NCI-H1092 treated with DMSO at 0.1 percent for 48 hours (cell line): ENCODE data around the gene SLC25A42.
"Not testable (repeated sequence)": the region's sequence is repeated elsewhere in the genome, so short reads cannot be mapped to it uniquely, and the experiment has no call there.

ENCODE experiments used
- DNase-seq: peaks from one replicate; lab custom pipeline; 2025; lab: John Stamatoyannopoulos, UW

The SLC25A42 gene

DNA sequence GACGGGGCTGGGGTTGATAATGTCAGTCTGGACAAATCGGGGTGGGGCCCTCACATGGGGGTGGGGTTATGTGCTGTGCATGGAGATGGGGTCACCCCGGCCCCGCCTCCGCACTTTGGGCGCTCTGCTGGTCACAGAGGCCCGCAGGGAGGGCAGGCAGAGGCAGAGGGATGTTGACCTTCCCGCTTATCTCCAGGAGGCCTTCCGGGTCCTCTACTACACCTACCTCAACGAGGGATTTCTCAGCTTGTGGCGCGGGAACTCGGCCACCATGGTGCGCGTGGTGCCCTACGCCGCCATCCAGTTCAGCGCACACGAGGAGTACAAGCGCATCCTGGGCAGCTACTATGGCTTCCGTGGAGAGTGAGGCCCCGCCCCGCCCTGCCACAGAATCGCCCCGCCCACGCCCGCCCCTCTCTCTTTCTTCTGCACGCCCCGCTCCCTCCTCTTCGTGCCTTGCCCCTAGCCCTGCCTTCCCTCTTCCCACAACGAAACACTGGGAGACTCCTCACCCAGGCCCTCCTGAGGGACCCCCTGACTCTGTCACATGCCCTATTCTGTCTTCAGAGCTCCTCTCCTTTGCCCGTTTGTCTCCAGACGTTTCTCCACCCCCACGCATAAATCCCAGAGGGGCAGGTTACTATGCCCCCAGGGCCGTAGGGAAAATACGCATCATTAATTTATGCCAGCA, 41.7 kb downstream of the SLC25A42 start:
- no peak for DNase-seq

DNA sequence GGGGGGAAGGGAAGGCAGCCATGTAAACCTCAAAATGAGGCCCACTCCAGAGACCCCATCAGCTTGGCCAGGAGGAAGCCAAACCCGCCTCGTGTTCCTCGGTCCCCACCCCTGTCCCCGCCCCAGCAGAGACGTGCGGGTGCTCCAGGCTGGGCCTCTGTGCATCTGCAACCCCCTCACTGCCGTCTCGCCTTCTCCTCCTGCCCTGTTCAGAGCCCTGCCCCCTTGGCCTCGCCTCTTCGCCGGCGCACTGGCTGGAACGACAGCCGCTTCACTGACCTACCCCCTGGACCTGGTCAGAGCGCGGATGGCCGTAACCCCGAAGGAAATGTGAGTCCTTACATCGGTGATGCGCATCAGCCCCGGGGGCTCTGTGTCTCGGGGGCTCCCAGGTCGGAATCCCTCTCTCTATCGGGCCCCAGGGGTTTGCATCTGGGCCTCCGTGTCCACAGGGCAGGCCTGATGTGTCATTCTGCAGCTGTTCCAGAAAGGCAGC, 42.3 kb downstream of the SLC25A42 start:
- DNase-seq = no peak

DNA sequence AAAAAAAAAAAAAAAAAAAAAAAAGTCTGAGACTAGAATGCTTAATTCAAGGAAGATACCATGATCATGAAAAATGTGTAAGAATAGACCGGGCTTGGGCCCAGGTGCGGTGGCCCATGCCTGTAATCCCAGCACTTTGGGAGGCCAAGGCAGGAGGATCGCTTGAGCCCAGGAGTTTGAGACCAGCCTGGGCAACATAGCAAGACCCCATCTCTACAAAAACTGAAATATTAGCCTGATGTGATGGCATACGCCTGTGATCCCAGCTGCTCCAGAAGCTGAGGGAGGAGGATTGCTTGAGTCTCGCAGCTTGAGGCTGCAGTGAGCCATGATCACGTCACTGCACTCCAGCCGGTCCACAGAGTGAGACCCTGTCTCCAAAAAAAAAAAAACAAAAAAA, 43.1 kb downstream of the SLC25A42 start:
- DNase-seq = not testable (repeated sequence)

DNA sequence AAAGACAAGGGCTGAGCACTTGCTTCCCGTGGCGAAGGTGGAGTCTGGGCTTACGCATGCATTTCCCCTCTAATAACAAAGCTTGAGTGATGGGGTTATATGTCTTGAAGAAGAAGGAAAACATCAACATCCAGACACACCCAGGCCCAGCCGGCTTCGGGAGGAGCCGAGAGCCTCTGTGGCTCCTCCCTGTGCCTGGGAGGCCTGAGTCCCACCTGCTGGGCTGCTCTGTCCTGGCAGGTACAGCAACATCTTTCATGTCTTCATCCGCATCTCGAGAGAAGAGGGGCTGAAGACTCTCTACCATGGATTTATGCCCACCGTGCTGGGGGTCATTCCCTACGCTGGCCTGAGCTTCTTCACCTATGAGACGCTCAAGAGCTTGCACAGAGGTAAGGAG, 43.9 kb downstream of the SLC25A42 start:
- no peak for DNase-seq

DNA sequence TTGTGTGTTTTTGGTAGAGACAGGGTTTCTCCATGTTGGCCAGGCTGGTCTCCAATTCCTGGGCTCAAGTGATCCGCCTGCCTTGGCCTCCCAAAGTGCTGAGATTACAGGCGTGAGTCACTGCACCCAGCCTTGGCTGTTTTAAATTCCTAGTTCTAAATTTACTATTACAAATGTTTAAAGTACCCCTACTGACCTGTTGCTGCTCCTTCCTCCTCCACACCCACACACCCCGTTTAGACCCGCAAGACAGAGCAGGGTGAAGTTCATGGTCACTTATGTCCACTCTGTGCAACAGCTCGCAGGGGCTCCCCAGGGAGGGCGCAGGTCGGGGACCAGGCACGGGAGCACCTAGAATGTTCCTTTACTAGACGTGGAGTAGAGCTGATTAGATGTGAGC, 45.8 kb downstream of the SLC25A42 start:
- no peak for DNase-seq

DNA sequence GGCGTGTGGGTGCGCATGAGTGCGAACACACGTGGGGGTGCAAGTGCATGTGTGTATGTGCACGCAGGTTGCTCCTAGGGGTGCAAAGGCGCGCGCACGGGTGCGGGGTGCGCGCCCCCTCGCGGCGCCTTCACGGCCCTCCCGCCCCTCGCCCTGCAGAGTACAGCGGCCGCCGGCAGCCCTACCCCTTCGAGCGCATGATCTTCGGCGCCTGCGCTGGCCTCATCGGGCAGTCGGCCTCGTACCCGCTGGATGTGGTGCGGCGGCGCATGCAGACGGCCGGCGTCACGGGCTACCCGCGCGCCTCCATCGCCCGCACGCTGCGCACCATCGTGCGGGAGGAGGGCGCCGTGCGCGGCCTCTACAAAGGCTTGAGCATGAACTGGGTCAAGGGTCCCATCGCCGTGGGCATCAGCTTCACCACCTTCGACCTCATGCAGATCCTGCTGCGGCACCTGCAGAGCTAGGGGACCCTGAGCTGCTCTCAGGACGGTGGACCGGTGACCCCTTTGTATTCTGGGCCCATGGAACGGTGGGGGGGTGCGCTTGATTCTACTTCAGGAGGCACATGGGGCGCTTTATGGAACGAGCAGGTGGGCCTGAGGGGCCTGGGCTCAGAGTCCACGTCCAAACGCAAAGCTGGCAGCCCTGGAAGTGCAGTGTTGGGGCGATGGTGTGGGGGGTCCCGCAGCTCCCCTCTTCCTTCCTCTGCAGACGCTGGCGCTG, 46.8 kb downstream of the SLC25A42 start:
- DNase-seq = no peak

DNA sequence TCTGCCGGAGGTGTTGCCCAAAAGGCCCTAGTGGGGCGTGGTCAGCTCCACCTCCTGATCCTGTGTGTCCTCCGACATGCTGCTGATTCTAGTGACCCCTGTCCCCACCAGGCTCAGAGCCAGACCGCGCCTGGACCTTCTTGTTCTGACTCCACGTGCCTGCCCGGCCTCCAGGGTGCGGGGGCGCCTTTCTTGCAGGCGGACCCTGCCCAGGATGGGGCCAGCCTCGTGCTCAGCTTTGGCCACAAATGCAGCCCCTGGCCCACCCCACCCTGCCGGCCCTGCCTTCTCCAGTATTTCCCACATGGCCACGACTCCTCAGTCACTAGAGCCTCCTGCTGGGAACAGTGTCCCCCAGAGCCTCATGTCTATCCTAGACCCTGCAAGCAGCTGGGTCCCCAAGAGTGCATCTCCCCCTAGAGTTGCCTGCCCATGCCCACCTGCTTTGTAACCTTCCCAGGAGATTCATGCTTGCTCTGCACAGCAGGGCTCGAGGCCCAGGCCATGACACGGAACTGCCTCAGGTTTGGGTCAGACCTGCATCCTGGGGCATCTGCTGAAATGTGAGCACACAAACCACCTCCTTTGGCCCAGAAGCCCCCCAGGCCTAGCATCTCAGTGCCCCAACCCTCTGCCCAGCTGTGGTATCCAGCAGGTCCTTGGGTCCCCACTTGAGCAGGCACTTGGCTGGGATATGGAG, 47.5 kb downstream of the SLC25A42 start:
- DNase-seq = no peak

DNA sequence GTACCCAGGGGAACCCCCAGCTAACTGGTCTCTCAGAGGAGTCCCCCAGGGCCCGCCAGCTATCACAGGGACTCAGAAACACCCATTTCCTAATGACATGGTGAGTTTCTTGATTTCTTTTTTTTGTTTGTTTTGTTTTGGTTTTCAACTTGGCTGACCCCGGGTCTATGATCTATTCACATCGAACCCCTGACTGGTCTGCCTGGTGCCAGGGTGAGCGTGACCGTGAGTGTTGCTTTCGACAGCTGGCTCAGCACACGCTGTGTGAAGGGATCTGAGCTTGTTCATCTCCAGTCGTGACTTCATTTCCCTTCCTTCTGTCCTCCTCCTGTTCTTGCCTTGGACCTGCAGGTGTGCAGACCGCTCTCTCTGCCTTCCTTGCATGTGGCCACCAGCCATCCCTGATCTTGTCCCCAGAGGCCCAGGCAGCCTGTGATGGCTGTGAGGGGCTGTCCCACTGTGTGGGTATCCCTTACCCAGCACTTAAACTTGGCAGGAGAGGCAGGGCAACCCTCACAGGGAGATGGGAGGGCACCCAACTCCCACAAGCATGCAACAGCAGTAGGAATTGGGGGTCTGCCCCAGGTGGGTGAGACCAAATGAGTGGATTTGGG, 48.3 kb downstream of the SLC25A42 start:
- no peak for DNase-seq

DNA sequence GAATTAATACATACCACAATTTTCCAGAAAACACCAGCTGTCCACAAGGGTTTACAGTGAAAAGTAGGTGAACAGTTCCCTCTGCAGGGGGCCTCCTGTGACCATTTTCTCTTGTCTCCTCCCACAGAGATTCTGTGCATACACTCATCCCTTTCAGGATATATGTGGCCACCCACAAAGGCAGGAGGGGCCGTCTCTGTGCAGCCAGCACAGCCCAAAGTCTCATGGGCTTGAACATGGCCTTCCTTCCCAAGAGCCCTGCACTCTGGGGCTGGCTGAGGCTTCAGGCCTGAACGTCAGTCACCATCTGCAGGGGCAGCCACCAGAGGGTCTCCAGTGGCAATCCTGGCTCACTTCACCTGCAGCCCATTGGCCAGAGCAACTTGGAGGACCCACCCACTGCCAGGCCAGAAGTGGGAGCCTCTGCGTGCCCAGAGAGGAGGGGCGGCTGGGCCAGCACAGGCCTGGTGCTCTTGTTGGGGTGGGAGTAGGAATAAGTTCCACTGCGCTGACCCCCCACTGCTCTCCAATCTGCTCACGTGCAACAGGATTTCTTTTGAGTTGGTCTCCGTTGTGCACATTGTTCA, 49.3 kb downstream of the SLC25A42 start:
- DNase-seq = no peak

DNA sequence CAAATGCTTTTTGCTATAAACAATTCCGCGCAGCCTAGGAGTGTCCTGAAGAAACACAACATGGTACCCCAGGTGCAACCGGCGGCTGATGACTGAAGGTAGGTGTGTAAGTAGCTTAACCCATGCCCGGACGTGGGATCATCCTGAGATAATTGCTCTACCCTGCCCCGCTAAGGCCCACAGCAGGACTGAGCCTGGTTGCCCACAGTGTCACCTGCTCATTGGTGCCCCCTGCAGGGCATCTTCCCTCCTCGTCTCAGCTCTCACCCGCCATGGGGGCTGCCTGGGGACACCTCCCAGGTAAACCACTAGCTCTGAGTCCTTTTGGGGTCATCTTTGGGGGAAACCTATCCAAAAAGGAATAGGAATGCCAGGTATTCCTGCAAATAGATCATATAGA, 52.2 kb downstream of the SLC25A42 start:
- no peak for DNase-seq

DNA sequence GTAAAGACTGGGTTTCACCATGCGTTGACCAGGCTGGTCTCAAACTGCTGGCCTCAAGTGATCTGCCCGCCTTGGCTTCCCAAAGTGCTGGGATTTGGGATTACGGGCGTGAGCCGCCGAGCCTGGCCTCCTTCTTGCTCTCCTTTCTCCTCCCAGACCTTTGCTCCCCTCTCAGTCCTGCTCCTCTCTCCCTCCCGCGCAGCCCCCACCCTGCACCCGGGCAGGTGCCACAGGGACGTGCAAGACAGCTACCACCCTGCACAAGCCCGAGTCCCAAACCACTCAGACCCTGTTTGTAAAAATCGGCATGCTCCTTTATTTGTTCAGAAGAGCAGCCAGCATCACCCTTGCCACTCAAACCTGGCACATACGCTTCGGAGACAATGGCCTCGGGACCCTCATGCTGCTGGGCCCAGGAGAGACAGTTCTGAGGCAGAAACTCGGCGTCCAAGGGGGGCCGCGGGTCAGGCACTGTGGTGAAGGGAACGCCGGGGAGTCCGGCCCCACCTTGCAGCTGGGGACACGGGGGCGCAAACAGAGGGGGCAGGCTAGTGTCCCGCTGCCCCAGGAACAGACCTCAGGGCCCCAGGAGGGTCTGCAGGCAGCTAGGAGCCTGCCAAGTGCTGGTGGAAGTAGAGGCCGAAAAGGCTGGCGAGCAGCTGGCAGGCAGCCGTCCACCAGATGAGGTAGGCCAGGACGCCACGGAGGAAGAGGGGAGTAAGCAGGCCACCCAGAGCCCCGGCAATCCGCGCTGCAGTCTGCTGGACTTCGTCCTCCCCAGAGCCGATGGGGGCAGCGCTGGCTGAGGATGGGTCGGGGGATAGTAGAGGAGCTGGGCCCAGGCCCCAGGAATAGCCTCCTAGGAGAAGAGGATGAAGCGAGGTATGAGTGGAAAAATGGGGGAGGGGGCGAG, 55.8 kb downstream of the SLC25A42 start:
- no peak for DNase-seq

DNA sequence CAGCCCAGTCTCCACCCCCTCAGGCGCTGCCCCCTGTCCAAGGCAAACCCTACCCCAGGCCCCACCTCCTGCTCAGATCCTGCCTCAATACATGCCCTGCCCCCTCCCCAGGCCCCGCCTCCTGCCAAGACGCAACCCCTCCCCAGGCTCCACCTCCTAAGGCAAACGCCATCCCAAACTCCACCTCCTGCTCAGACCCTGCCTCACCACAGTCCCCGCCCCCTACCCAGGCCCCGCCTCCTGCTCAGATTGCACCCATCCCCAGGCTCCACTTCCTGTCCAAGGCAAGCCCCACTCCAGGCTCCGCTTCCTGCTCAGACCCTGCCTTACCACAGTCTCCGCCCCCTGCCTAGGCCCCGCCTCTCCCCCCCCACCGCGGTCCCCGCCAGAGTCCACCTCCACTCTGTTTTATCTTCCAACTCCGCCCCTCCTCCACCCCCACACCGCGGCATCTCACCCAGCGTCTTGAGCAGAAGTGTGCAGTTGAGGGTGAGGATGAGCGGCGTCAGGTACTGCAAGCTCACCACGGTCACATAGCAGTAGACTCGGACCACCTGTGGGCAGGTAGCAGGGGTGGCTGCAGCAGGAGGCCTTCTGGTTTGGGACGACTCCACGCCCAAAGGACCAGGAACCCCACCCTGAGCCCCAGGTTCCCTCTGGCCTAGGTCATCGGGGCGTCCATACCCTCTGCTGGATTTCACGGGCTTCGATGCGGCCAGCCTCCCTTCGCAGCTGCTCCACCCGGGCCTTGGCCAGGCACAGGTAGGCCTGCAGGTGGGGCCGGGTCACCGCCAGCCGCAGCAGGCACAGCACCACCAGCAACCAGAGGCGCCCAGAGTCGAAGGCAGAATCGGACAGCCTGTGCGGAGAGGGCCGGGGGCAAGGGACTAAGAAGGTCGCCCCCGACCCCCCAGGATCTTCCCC, 56.8 kb downstream of the SLC25A42 start:
- DNase-seq = no peak

DNA sequence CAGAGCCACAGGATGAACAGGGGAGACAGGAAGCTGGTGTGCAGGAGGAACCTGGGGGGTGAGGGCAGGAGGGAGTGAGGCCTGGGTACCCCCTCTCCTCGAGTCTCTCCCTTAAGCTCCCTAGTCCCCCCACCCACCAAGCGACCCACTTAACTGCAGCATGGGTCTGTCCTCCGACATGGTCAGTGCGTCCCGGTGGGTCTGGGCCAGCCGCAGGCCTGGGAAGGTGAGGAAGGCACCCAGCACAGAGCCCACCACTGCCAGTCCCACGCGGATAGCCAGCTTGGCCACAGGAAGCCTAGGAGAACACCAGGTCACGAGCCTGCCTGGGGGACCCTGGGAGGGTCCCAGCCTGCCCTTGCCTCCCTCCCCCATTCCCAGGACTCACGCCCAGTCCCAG, 57.6 kb downstream of the SLC25A42 start:
- DNase-seq = no peak

DNA sequence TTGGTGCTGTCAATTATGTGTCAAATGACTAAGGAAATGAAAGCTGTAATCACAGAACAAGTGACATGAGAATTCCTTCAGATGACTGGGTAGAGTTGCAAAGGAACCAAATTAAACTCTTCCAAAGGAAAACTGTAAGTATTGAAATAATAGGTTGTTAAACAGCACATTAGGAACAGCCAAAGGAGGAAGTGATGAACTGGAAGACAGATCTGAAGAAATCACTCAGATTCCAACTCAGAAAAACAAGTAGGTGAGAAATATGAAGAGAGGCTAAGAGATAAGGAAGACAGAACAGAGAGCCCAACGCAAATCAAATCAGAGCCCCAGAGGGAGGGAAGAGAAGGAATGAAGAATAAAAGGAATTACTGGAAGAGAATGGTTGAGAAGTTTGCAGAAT, 59.1 kb downstream of the SLC25A42 start:
- no peak for DNase-seq

DNA sequence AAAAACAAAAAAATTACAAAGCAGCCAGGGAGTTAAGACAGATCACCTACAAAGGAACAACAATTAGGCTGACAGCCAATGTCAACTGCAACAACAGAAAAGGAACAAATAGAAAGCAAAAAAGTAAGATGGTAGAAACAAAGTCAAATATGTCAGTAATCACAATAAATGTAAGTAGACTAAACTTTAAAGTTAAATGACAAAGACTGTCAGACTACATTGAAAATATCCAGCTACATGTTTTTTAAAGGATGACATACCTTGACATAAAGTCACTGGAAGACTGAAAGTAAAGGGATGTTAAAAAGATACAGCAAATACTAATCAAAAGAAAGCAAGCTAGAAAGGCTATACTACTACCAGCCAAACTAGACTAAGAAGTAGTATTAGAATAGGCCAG, 59.6 kb downstream of the SLC25A42 start:
- no peak for DNase-seq

DNA sequence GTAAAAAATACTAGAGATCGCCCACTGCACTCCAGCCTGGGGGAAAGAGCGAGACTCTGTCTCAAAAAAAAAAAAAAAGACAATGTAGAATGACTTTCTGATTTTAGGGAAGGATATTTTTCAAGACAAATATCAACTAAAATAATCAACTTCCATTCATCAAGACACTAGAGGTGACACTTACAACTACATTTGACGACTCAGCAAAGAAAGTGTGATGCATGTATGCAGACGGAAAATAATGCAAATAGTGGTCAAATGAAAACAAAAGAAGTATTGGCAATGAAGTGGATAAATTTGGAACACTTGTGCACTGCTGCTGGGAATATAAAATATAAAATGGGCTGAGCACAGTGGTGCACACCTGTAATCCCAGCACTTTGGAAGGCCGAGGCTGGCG, 62.3 kb downstream of the SLC25A42 start:
- DNase-seq = no peak

DNA sequence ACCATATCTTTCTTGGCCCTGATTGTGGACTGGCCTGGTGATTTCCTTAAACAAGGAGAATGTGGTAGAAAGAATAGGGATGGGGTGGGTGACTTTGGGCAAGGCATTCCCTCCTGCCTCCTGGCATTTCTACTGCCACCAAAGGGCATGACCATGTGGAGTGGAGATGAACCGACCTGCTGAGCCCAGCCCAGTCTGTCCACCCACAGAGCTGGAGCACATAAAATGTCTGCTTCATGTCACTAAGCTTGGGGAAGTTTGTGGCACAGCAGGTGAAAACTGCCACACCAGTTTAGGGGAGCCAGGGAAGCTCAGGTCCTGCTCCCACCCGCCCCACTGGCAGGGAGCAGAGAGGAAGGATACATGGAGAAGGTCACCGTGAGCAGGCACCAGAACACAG, 68.2 kb downstream of the SLC25A42 start:
- DNase-seq = no peak

DNA sequence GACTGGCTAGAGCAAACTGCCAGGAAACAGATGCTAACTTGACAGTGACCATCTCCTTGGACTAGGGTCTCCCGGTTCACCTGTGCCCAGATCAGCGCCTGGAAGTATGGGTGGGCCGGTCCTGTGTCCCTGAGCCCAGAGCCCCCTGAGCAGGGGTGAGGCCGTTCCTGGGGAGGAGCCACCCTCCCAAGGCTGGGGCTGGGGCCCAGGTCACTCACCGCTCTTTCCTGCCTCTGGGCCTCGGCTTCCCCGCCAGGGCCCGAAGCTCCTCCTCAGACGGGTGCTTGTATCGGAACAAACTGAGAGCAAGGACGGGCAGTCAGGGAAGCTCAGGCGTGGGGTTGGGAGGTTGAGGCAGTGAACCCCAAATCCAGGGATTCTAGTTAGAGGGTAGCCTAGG, 69.1 kb downstream of the SLC25A42 start:
- DNase-seq = no peak

DNA sequence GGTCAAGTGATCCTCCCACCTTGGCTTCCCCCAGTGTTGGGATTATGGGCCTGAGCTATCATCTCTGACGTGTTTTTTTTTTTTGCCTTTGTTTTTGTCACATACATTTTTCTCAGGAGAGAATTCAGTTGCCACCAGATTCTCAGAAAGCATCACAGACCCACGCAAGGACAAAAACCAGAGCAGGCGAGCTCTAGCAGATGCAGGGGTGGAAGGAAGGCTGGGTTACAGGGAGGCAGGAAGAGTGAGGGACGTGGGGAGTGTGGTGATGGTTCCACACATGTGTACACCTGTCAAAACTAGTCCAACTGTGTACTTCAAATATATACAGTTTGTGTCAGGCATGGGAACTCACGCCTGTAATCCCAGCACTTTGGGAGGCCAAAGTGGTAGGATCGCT, 70.2 kb downstream of the SLC25A42 start:
- no peak for DNase-seq

DNA sequence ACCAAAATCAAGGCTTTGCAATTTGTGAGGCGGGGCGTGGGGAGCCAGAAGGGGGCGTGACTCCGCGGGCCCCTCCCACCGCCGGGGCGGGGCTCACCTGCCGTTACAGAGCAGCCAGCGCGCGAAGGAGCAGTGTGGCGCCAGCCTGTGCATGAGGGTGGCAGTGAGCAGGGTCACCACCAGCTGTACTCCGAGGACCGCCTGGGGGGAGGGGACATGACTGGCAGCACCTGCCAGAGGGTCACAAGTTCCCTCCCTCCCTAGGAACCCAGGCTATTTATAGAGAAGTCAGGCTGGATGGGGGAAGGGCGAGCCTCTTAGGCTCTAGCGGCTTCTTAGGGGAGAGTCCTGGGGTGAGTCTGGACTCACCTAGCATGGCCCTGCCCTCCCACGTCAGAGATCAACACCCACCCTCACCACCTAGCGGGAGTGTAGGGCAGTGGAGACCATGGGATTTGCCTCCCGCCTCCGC, 70.9 kb downstream of the SLC25A42 start:
- DNase-seq = peak; percentile 16
